ENCODE results near the gene GMCL2.

- TF ChIP-seq, protein P1, sequence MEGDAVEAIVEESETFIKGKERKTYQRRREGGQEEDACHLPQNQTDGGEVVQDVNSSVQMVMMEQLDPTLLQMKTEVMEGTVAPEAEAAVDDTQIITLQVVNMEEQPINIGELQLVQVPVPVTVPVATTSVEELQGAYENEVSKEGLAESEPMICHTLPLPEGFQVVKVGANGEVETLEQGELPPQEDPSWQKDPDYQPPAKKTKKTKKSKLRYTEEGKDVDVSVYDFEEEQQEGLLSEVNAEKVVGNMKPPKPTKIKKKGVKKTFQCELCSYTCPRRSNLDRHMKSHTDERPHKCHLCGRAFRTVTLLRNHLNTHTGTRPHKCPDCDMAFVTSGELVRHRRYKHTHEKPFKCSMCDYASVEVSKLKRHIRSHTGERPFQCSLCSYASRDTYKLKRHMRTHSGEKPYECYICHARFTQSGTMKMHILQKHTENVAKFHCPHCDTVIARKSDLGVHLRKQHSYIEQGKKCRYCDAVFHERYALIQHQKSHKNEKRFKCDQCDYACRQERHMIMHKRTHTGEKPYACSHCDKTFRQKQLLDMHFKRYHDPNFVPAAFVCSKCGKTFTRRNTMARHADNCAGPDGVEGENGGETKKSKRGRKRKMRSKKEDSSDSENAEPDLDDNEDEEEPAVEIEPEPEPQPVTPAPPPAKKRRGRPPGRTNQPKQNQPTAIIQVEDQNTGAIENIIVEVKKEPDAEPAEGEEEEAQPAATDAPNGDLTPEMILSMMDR (IDR thresholded peaks at IDR 0.05; ENCODE audit: insufficient read depth, low read length, poor library complexity, severe bottlenecking), result no peak
- no peak for TF ChIP-seq EZH2phosphoT487 (conservative IDR thresholded peaks at IDR 0.05; ENCODE audit: low read length)
These were observed 39.8 kb downstream of the GMCL2 start for GRCh38 chr5:178147406-178147805.
